Measurements from ENCODE around the gene PRDM16. TPM values are rescaled to one million over a fixed set of nuclear protein-coding genes. Genes with fewer than 3 reads are reported as not detected.

The PRDM16 gene
- total RNA-seq, 1 donor from 2014 or later, result 0.43 TPM

DNA sequence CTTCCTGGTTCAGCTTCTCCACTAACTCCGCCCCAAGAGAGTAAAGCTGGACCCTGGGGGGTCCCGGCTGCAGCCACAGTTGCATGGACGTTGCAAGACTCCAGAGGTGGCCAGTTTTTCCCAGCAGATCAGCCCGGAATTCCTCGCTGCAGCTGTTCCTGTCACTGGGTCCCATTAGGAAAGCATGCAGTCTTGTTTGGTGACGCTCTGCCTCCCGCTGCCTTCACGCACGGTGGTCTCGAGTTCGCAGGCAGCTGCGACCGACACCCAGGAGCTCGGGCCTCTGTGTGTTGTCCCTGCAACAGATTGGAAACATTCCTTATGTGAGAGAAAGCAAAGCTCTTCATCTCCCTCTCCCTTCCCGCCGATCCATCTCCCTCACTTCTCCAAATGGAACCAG lies 162.8 kb downstream of the PRDM16 start:
- Mint-ChIP-seq H3K27me3 (ENCODE audit: low read depth, unreplicated experiment) (peaks cover 56% of the 10 kb centered on the region), H3K4me1 (ENCODE audit: low read depth, unreplicated experiment) (no peaks in the 10 kb centered on the region), H3K36me3 (ENCODE audit: low read depth, unreplicated experiment) (no peaks in the 10 kb centered on the region), H3K27ac (ENCODE audit: unreplicated experiment) (no peak overlapping the region), H3K4me3 (ENCODE audit: unreplicated experiment) (no peak overlapping the region), H3K9me3 (ENCODE audit: unreplicated experiment) (no peaks in the 10 kb centered on the region)
- Histone ChIP-seq H3K36me3 (ENCODE audit: insufficient read depth, low read length) (no peaks in the 10 kb centered on the region), H2AFZ (ENCODE audit: low read depth, low read length) (no peak overlapping the region), H3K4me1 (ENCODE audit: insufficient read depth, low read length) (no peaks in the 10 kb centered on the region), H4K20me1 (ENCODE audit: insufficient read depth, low read length) (peaks cover 5% of the 10 kb centered on the region), H3K27me3 (ENCODE audit: insufficient read depth, low read length) (peaks cover 5% of the 10 kb centered on the region), H3K9ac (ENCODE audit: low read length) (no peak overlapping the region), H3K9me3 (ENCODE audit: insufficient read depth, low read depth, low read length) (no peaks in the 10 kb centered on the region), H3K4me3 (ENCODE audit: insufficient read depth, low read depth, low read length) (no peak overlapping the region), H3K27ac (ENCODE audit: low read depth, low read length) (no peak overlapping the region), H3K79me2 (ENCODE audit: insufficient read depth, low read length) (no peaks in the 10 kb centered on the region), H3K4me2 (ENCODE audit: low read length) (no peak overlapping the region)
- FAIRE-seq (no peak), DNase-seq (ENCODE audit: low read depth) (no peak)
- no peak for TF ChIP-seq CTCF (IDR thresholded peaks at IDR 0.05; ENCODE audit: insufficient read depth, low read depth, low read length)
- TF ChIP-seq EZH2 (IDR thresholded peaks at IDR 0.05; ENCODE audit: insufficient read depth, low read length), result no peak

DNA sequence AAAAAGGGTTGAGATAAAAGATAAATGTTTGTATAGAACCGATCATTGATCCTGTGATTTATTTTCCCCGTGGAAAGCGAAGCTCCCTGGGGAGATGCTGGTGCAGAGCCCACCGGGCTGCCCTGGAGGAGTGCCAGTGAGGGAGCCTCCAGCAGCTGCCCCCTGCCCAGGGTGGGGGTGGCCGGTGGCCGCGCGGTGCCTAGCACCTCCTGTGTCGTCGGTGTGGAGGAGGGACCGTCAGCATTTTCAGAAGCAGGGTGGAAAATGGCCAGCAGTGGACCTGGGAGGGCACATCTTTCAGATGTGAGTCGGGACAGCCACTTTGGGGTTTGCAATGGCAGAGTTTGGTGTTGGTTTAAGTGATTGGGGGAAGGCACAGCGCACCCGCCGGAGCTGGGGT lies 164.0 kb downstream of the PRDM16 start:
- Mint-ChIP-seq H3K9me3 (ENCODE audit: unreplicated experiment) (no peaks in the 10 kb centered on the region), H3K4me3 (ENCODE audit: unreplicated experiment) (no peak overlapping the region), H3K4me1 (ENCODE audit: low read depth, unreplicated experiment) (no peaks in the 10 kb centered on the region), H3K27ac (ENCODE audit: unreplicated experiment) (no peak overlapping the region), H3K27me3 (ENCODE audit: low read depth, unreplicated experiment) (peaks cover 50% of the 10 kb centered on the region), H3K36me3 (ENCODE audit: low read depth, unreplicated experiment) (no peaks in the 10 kb centered on the region)
- Histone ChIP-seq H4K20me1 (ENCODE audit: insufficient read depth, low read length) (no peaks in the 10 kb centered on the region), H3K27me3 (ENCODE audit: insufficient read depth, low read length) (no peaks in the 10 kb centered on the region), H3K27ac (ENCODE audit: low read depth, low read length) (no peak overlapping the region), H3K36me3 (ENCODE audit: insufficient read depth, low read length) (no peaks in the 10 kb centered on the region), H3K4me3 (ENCODE audit: insufficient read depth, low read depth, low read length) (no peak overlapping the region), H3K4me1 (ENCODE audit: insufficient read depth, low read length) (no peaks in the 10 kb centered on the region), H3K9ac (ENCODE audit: low read length) (no peak overlapping the region), H3K79me2 (ENCODE audit: insufficient read depth, low read length) (no peaks in the 10 kb centered on the region), H3K9me3 (ENCODE audit: insufficient read depth, low read depth, low read length) (no peaks in the 10 kb centered on the region), H2AFZ (ENCODE audit: low read depth, low read length) (no peak overlapping the region), H3K4me2 (ENCODE audit: low read length) (no peak overlapping the region)
- FAIRE-seq, result no peak
- no peak for DNase-seq (ENCODE audit: low read depth)
- TF ChIP-seq EZH2 (IDR thresholded peaks at IDR 0.05; ENCODE audit: insufficient read depth, low read length) (no peak), CTCF (IDR thresholded peaks at IDR 0.05; ENCODE audit: insufficient read depth, low read depth, low read length) (no peak)

- H3K79me2 ChIP-seq (ENCODE audit: insufficient read depth, low read length), result no peaks in the 10 kb centered on the region
- Mint-ChIP-seq H3K27me3 (ENCODE audit: low read depth, unreplicated experiment) (peaks cover 45% of the 10 kb centered on the region), H3K27ac (ENCODE audit: unreplicated experiment) (no peak overlapping the region), H3K4me3 (ENCODE audit: unreplicated experiment) (no peak overlapping the region), H3K9me3 (ENCODE audit: unreplicated experiment) (no peaks in the 10 kb centered on the region), H3K4me1 (ENCODE audit: low read depth, unreplicated experiment) (no peaks in the 10 kb centered on the region), H3K36me3 (ENCODE audit: low read depth, unreplicated experiment) (no peaks in the 10 kb centered on the region)
- no peak overlapping the region for H3K4me3 ChIP-seq (ENCODE audit: insufficient read depth, low read depth, low read length)
- H3K9me3 ChIP-seq (ENCODE audit: insufficient read depth, low read depth, low read length), result no peaks in the 10 kb centered on the region
- no peak overlapping the region for H3K9ac ChIP-seq (ENCODE audit: low read length)
- H4K20me1 ChIP-seq (ENCODE audit: insufficient read depth, low read length), result no peaks in the 10 kb centered on the region
- FAIRE-seq, result no peak
- H3K4me1 ChIP-seq (ENCODE audit: insufficient read depth, low read length), result no peaks in the 10 kb centered on the region
- no peak for DNase-seq (ENCODE audit: low read depth)
- no peaks in the 10 kb centered on the region for H3K27me3 ChIP-seq (ENCODE audit: insufficient read depth, low read length)
- no peak overlapping the region for H3K4me2 ChIP-seq (ENCODE audit: low read length)
- no peak overlapping the region for H3K27ac ChIP-seq (ENCODE audit: low read depth, low read length)
- no peaks in the 10 kb centered on the region for H3K36me3 ChIP-seq (ENCODE audit: insufficient read depth, low read length)
- TF ChIP-seq CTCF (IDR thresholded peaks at IDR 0.05; ENCODE audit: insufficient read depth, low read depth, low read length) (no peak), EZH2 (IDR thresholded peaks at IDR 0.05; ENCODE audit: insufficient read depth, low read length) (no peak)
- H2AFZ ChIP-seq (ENCODE audit: low read depth, low read length), result no peak overlapping the region
These were observed 164.5 kb downstream of the PRDM16 start for GRCh38 chr1:3233551-3233950.

Measured in astrocyte (in vitro differentiated cells and primary cell).